IMR-90 (cell line): ENCODE results near the gene RC3H1. TPM values are rescaled to one million over a fixed set of nuclear protein-coding genes. Genes with fewer than 3 reads are reported as not detected.

ENCODE experiments used
- ATAC-seq: fragments of 200-7000 bp; cut with Tn5 transposase; 2 replicates; pipeline ENCODE4 v1.9.1; 2020; ENCODE audit warnings: low read depth, mild to moderate bottlenecking, moderate library complexity
- BruUV-seq: library from RNA; stranded (reverse); fragments of 400-500 nt; replicated peaks from 2 replicates; lab custom pipeline; 2021; lab: Mats Ljungman, UMichigan
- CTCF ChIA-PET: fragments of 300-600 bp; formaldehyde crosslinking; extraction: SDS; loops from one replicate; lab custom pipeline; 2021; ENCODE audit warnings: antibody characterized with exemption; lab: Yijun Ruan, JAX
- POLR2A ChIA-PET: fragments of 300-600 bp; sonication (Branson Sonifier 250); formaldehyde crosslinking; loops from one replicate; lab custom pipeline; 2022; ENCODE audit warnings: antibody characterized with exemption; ENCODE audit not compliant: unreplicated experiment; lab: Charles Lee
- DNase-seq: peaks from one replicate; pipeline ENCODE4 v3.0.0; 2013
- H2AFZ ChIP-seq: replicated peaks from 2 replicates; pipeline ENCODE3; 2013; ENCODE audit warnings: low read length, mild to moderate bottlenecking; ENCODE audit not compliant: poor library complexity
- H2AK5ac ChIP-seq: 2 replicates; pipeline ENCODE4 v1.6.1; 2013; ENCODE audit warnings: low read depth, low read length, inconsistent platforms
- H2AK9ac ChIP-seq: replicated peaks from 2 replicates; pipeline ENCODE3; 2013; ENCODE audit warnings: mild to moderate bottlenecking, low read depth, low read length, moderate library complexity; ENCODE audit not compliant: poor library complexity
- H2BK120ac ChIP-seq: 2 replicates; pipeline ENCODE4 v1.6.1; 2013; ENCODE audit warnings: low read depth, low read length, inconsistent platforms
- H2BK15ac ChIP-seq: 3 replicates; pipeline ENCODE4 v1.6.1; 2013; ENCODE audit warnings: low read depth, low read length, inconsistent platforms
- H2BK20ac ChIP-seq: 2 replicates; pipeline ENCODE4 v1.6.1; 2013; ENCODE audit warnings: low read depth, mild to moderate bottlenecking, inconsistent platforms, low read length, moderate library complexity
- H2BK5ac ChIP-seq: 2 replicates; pipeline ENCODE4 v1.6.1; 2013; ENCODE audit warnings: mild to moderate bottlenecking, low read depth, low read length, inconsistent platforms; ENCODE audit not compliant: poor library complexity, severe bottlenecking
- H3K14ac ChIP-seq: replicated peaks from 2 replicates; pipeline ENCODE4 v1.6.1; 2013; ENCODE audit warnings: low read depth, low read length, inconsistent platforms
- H3K18ac ChIP-seq: 2 replicates; pipeline ENCODE4 v1.6.1; 2013; ENCODE audit warnings: low read depth, low read length, control low read depth
- H3K23ac ChIP-seq: 2 replicates; pipeline ENCODE4 v1.6.1; 2013; ENCODE audit warnings: low read depth, low read length, inconsistent platforms
- H3K27ac ChIP-seq: 2 replicates; pipeline ENCODE4 v1.5.1; 2013; ENCODE audit warnings: mild to moderate bottlenecking, control low read depth, low read length; ENCODE audit not compliant: insufficient read depth
- H3K27me3 ChIP-seq: 2 replicates; pipeline ENCODE4 v1.6.1; 2013; ENCODE audit warnings: low read length; ENCODE audit not compliant: control insufficient read depth, insufficient read depth
- H3K36me3 ChIP-seq: 2 replicates; pipeline ENCODE4 v1.6.1; 2013; ENCODE audit warnings: low read length, mixed read lengths; ENCODE audit not compliant: control insufficient read depth, insufficient read depth
- H3K4ac ChIP-seq: 2 replicates; pipeline ENCODE4 v1.6.1; 2013; ENCODE audit warnings: low read depth, low read length, inconsistent platforms
- H3K4me1 ChIP-seq: 2 replicates; pipeline ENCODE4 v1.6.1; 2013; ENCODE audit warnings: low read length, mixed read lengths; ENCODE audit not compliant: control insufficient read depth, insufficient read depth
- H3K4me2 ChIP-seq: 2 replicates; pipeline ENCODE4 v1.6.1; 2013; ENCODE audit warnings: low read depth, mild to moderate bottlenecking, control low read depth, low read length, moderate library complexity
- H3K4me3 ChIP-seq: 2 replicates; pipeline ENCODE4 v1.5.1; 2013; ENCODE audit warnings: low read depth, mild to moderate bottlenecking, control low read depth, low read length, moderate library complexity; ENCODE audit not compliant: insufficient read depth
- H3K56ac ChIP-seq: 2 replicates; pipeline ENCODE4 v1.6.1; 2013; ENCODE audit warnings: low read length, inconsistent platforms; ENCODE audit not compliant: insufficient read depth; ENCODE audit errors: extremely low read depth
- H3K79me1 ChIP-seq, 2 experiments: 2 replicates each; pipeline ENCODE4 v1.6.1; 2013; ENCODE audit warnings: low read length in 2 of 2, inconsistent platforms in 1 of 2, low read depth in 1 of 2
- H3K9ac ChIP-seq: 2 replicates; pipeline ENCODE4 v1.6.1; 2013; ENCODE audit warnings: low read depth, low read length, control low read depth
- H3K9me1 ChIP-seq: 2 replicates; pipeline ENCODE4 v1.6.1; 2013; ENCODE audit warnings: low read length, inconsistent platforms; ENCODE audit not compliant: insufficient read depth
- H3K9me3 ChIP-seq: 2 replicates; pipeline ENCODE4 v1.6.1; 2013; ENCODE audit warnings: low read length; ENCODE audit not compliant: control insufficient read depth, insufficient read depth
- H4K20me1 ChIP-seq: 2 replicates; pipeline ENCODE4 v1.6.1; 2013; ENCODE audit warnings: low read length, inconsistent platforms; ENCODE audit not compliant: insufficient read depth
- H4K5ac ChIP-seq: 2 replicates; pipeline ENCODE4 v1.6.1; 2013; ENCODE audit warnings: mild to moderate bottlenecking, low read depth, low read length, control low read depth
- H4K8ac ChIP-seq, 2 experiments: 2 replicates each; pipeline ENCODE4 v1.6.1; 2013; ENCODE audit warnings: low read depth in 2 of 2, low read length in 2 of 2, control low read depth in 1 of 2, inconsistent platforms in 1 of 2
- H4K91ac ChIP-seq: 2 replicates; pipeline ENCODE4 v1.6.1; 2013; ENCODE audit warnings: low read depth, low read length, inconsistent platforms; ENCODE audit not compliant: insufficient read depth
- BHLHE40 ChIP-seq: fragments of 150-350 bp; IDR thresholded peaks from 2 replicates; pipeline ENCODE4 v1.6.1; 2016; ENCODE audit warnings: mild to moderate bottlenecking, low read depth, low read length
- CEBPB ChIP-seq: IDR thresholded peaks from 2 replicates; pipeline ENCODE4 v1.6.1; 2012; ENCODE audit warnings: low read depth, low read length, improper control_type of control experiment
- CHD1 ChIP-seq: IDR thresholded peaks from 2 replicates; pipeline ENCODE4 v1.6.1; 2012; ENCODE audit warnings: low read depth, low read length, improper control_type of control experiment
- ELK1 ChIP-seq: fragments of 150-350 bp; IDR thresholded peaks from 2 replicates; pipeline ENCODE4 v1.6.1; 2016; ENCODE audit warnings: low read depth, mild to moderate bottlenecking, low read length, moderate library complexity, borderline replicate concordance
- FOS ChIP-seq: fragments of 150-350 bp; IDR thresholded peaks from 2 replicates; pipeline ENCODE4 v1.6.1; 2016; ENCODE audit warnings: low read depth, low read length
- RFX5 ChIP-seq: IDR thresholded peaks from 2 replicates; pipeline ENCODE4 v1.8.0; 2012; ENCODE audit warnings: low read depth, mild to moderate bottlenecking, low read length, moderate library complexity
- SMC3 ChIP-seq: fragments of 150-350 bp; IDR thresholded peaks from 2 replicates; pipeline ENCODE4 v1.6.1; 2016; ENCODE audit warnings: low read depth, mild to moderate bottlenecking, antibody characterized with exemption, low read length, moderate library complexity
- WGBS, 2 experiments: methylation state at CpG; one replicate each; pipeline versions ENCODE4 v1.1.5 to v1.1.7; 2013; ENCODE audit warnings: missing lambda C conversion rate in 2 of 2; ENCODE audit not compliant: insufficient read length in 1 of 2; ENCODE audit errors: extremely low coverage in 2 of 2; 5-methylcytosine and 5-hydroxymethylcytosine counted together
- dilution Hi-C: fragments of 300-500 bp; cut with HindIII; formaldehyde crosslinking; loops from one replicate; pipeline ENCODE4 v1.14.3; 2018; ENCODE audit warnings: low sequenced_read_pairs; ENCODE audit not compliant: unreplicated experiment
- in situ Hi-C: fragments of 300-500 bp; cut with MboI; formaldehyde crosslinking; loops from 3 replicates; pipeline ENCODE4 v1.14.3; 2019; ENCODE audit warnings: low sequenced_read_pairs, inconsistent platforms, mixed read lengths
- intact Hi-C: fragments of 100-400 bp; cut with micrococcal nuclease; formaldehyde crosslinking; loops from 2 replicates; pipeline ENCODE4 v1.10.0; 2022
- polyA plus RNA-seq, 3 experiments: library from polyadenylated mRNA; depleted of rRNA; stranded (reverse); fragments of >200 nt; gene quantifications; 2 replicates each; pipeline ENCODE4 v1.2.3, GENCODE V29; 2012; ENCODE audit warnings: low replicate concordance in 1 of 3
- total RNA-seq: library from RNA; depleted of rRNA; stranded (reverse); fragments of >200 nt; gene quantifications from 2 replicates; pipeline ENCODE4 v1.2.3, GENCODE V29; 2012
- TF ChIP-seq, protein P1 (sequence below): conservative IDR thresholded peaks from 2 replicates; pipeline ENCODE4 v1.5.1; 2012; ENCODE audit warnings: mild to moderate bottlenecking, low read depth, low read length, improper control_type of control experiment

The RC3H1 gene
- total and polyA plus RNA-seq, 2 of the 4 experiments (the other 2 are of a cell fraction) = 5.1 to 39.3 TPM

DNA sequence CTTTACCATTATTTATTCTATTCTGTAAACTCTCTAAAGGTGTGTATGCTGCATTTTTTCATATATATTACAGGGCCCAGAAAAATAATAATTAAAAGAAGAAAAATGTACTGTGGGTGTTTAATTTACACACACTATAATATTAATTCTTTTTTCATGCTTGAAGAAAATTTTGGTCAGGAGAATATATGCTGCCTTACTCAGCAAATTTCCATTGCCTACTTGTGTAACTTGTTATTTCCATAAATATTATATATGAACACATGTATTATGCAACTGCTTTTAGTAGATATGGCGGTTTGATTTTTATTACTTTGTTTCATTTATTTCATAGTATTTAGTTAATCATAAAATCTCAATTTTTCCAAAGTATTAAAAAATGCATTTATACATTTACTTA lies 58.7 kb downstream of the RC3H1 start:
- peaks cover 41% of the 10 kb centered on the region for H3K36me3 ChIP-seq
- H3K79me1 ChIP-seq = peaks cover 6 to 13% of the 10 kb centered on the region in 2 experiments
- H3K4me3 ChIP-seq = no peak overlapping the region
- H3K4me1 ChIP-seq = no peaks in the 10 kb centered on the region
- H3K9me1 ChIP-seq = no peaks in the 10 kb centered on the region
- no peak overlapping the region for H3K9ac ChIP-seq
- H3K18ac ChIP-seq = no peak overlapping the region
- no peak overlapping the region for H2AFZ ChIP-seq
- dilution Hi-C loops = no loop called here
- no peak overlapping the region for H2BK120ac ChIP-seq
- no peaks in the 10 kb centered on the region for H3K27me3 ChIP-seq
- H3K23ac ChIP-seq = no peak overlapping the region
- no peak overlapping the region for H2BK20ac ChIP-seq
- H2AK5ac ChIP-seq = no peak overlapping the region
- CTCF ChIA-PET = no interaction called here
- no peak overlapping the region for H3K4ac ChIP-seq
- WGBS, 2 experiments = no CpG with 5 or more reads among the region's 1 CpG
- no peak overlapping the region for H2BK15ac ChIP-seq
- H4K5ac ChIP-seq = no peak overlapping the region
- no peak overlapping the region for H2AK9ac ChIP-seq
- no peak overlapping the region for H3K4me2 ChIP-seq
- ATAC-seq (no peak), DNase-seq (no peak)
- H2BK5ac ChIP-seq = no peak overlapping the region
- TF ChIP-seq, protein P1, sequence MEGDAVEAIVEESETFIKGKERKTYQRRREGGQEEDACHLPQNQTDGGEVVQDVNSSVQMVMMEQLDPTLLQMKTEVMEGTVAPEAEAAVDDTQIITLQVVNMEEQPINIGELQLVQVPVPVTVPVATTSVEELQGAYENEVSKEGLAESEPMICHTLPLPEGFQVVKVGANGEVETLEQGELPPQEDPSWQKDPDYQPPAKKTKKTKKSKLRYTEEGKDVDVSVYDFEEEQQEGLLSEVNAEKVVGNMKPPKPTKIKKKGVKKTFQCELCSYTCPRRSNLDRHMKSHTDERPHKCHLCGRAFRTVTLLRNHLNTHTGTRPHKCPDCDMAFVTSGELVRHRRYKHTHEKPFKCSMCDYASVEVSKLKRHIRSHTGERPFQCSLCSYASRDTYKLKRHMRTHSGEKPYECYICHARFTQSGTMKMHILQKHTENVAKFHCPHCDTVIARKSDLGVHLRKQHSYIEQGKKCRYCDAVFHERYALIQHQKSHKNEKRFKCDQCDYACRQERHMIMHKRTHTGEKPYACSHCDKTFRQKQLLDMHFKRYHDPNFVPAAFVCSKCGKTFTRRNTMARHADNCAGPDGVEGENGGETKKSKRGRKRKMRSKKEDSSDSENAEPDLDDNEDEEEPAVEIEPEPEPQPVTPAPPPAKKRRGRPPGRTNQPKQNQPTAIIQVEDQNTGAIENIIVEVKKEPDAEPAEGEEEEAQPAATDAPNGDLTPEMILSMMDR = no peak
- no peak for TF ChIP-seq FOS
- TF ChIP-seq BHLHE40 = no peak
- TF ChIP-seq CHD1 = no peak
- TF ChIP-seq CEBPB = no peak
- no peak for TF ChIP-seq RFX5
- TF ChIP-seq ELK1 = no peak
- no peak for TF ChIP-seq SMC3
- no peak overlapping the region for H4K91ac ChIP-seq
- intact Hi-C loops = no loop called here
- H3K14ac ChIP-seq = no peak overlapping the region
- no peaks in the 10 kb centered on the region for H4K20me1 ChIP-seq
- BruUV-seq = no TSS peak
- H3K9me3 ChIP-seq = no peaks in the 10 kb centered on the region
- H3K56ac ChIP-seq = no peak overlapping the region
- no peak overlapping the region for H4K8ac ChIP-seq
- H3K27ac ChIP-seq = no peak overlapping the region
- POLR2A ChIA-PET = no interaction called here
- in situ Hi-C loops = no loop called here
